Stimulated activated CD4-positive, alpha-beta T cell treated with anti-CD3 and anti-CD28 coated beads, Interleukin-12 subunit alpha, Interleukin-12 subunit beta, amount 100 ng/mL, for 24 hours (primary cell): Measurements from ENCODE around the gene C2orf74.

ENCODE experiments used
- DNase-seq, 2 experiments: peaks; one replicate each; pipeline ENCODE4 v3.0.0-alpha.2; 2020; ENCODE audit warnings: low read depth in 2 of 2

Gene C2orf74

GRCh38 chr2:61214171-61214570 is 52.2 kb downstream of the C2orf74 start:
- no peak for DNase-seq
